Neural crest cell (in vitro differentiated cells): ENCODE data around the gene LRRC74B. TPM values are rescaled to one million over a fixed set of nuclear protein-coding genes. Genes with fewer than 3 reads are reported as not detected.
"Not testable (repeated sequence)": the region's sequence is repeated elsewhere in the genome, so short reads cannot be mapped to it uniquely, and the experiment has no call there.

ENCODE experiments used
- DNase-seq: peaks from one replicate; pipeline ENCODE4 v3.0.0; 2021; ENCODE audit warnings: low read depth, mixed read lengths, low spot score
- H3K27ac Mint-ChIP-seq: one replicate; pipeline ENCODE4 v1.8.0; 2021; ENCODE audit warnings: mild to moderate bottlenecking, mixed read lengths; ENCODE audit not compliant: unreplicated experiment
- H3K27me3 Mint-ChIP-seq: 2 replicates; pipeline ENCODE4 v1.8.0; 2021; ENCODE audit warnings: low read depth, mild to moderate bottlenecking, mixed read lengths
- H3K36me3 Mint-ChIP-seq: 2 replicates; pipeline ENCODE4 v1.8.0; 2021; ENCODE audit warnings: low read depth, mild to moderate bottlenecking, mixed read lengths
- H3K4me1 Mint-ChIP-seq: 2 replicates; pipeline ENCODE4 v1.8.0; 2021; ENCODE audit warnings: mixed read lengths
- H3K4me3 Mint-ChIP-seq: one replicate; pipeline ENCODE4 v1.8.0; 2021; ENCODE audit warnings: mild to moderate bottlenecking, mixed read lengths
- H3K9me3 Mint-ChIP-seq: 2 replicates; pipeline ENCODE4 v1.8.0; 2021; ENCODE audit warnings: mixed read lengths
- CTCF ChIP-seq: fragments of 200-600 bp; sonication (generic); conservative IDR thresholded peaks from 2 replicates; pipeline ENCODE4 v1.5.0; 2021; ENCODE audit warnings: antibody characterized with exemption, mild to moderate bottlenecking
- total RNA-seq: library from RNA; stranded (reverse); gene quantifications from 2 replicates; pipeline ENCODE4 v1.2.1, GENCODE V29; 2021

Gene LRRC74B
- total RNA-seq, 1 donor from 2014 or later: not detected

- H3K4me3 Mint-ChIP-seq: no peak overlapping the region
- H3K36me3 Mint-ChIP-seq: no peaks in the 10 kb centered on the region
These were observed 2.5 kb upstream of the LRRC74B start for GRCh38 chr22:21042978-21043859.

GRCh38 chr22:21043860-21044535 lies 1.7 kb upstream of the LRRC74B start:
- Mint-ChIP-seq H3K27ac (peak overlapping the region; percentile 27), H3K4me3 (no peak overlapping the region), H3K27me3 (no peaks in the 10 kb centered on the region), H3K9me3 (no peaks in the 10 kb centered on the region), H3K4me1 (peaks cover 28% of the 10 kb centered on the region), H3K36me3 (no peaks in the 10 kb centered on the region)
- DNase-seq: no peak
- TF ChIP-seq CTCF: no peak

More at GRCh38 chr22:21042978-21043859, 2.5 kb upstream of the LRRC74B start:
- H3K27me3 Mint-ChIP-seq: no peaks in the 10 kb centered on the region
- no peak for DNase-seq
- no peak for TF ChIP-seq CTCF
- no peaks in the 10 kb centered on the region for H3K9me3 Mint-ChIP-seq
- H3K4me1 Mint-ChIP-seq: peaks cover 32% of the 10 kb centered on the region
- H3K27ac Mint-ChIP-seq: peak overlapping the region; percentile 6

GRCh38 chr22:21044931-21045584 lies 688 bp upstream of the LRRC74B start:
- no peaks in the 10 kb centered on the region for H3K9me3 Mint-ChIP-seq
- no peak for DNase-seq
- no peaks in the 10 kb centered on the region for H3K36me3 Mint-ChIP-seq
- peak overlapping the region; percentile 91 for H3K27ac Mint-ChIP-seq
- H3K27me3 Mint-ChIP-seq: no peaks in the 10 kb centered on the region
- peak overlapping the region; percentile 79 for H3K4me3 Mint-ChIP-seq
- no peak for TF ChIP-seq CTCF
- peaks cover 28% of the 10 kb centered on the region for H3K4me1 Mint-ChIP-seq

- no peak for TF ChIP-seq CTCF
- H3K9me3 Mint-ChIP-seq: no peaks in the 10 kb centered on the region
These were observed 1.4 kb downstream of the LRRC74B start for GRCh38 chr22:21047035-21047661.

GRCh38 chr22:21047730-21048129 lies 2.0 kb downstream of the LRRC74B start:
- H3K27me3 Mint-ChIP-seq: no peaks in the 10 kb centered on the region

More at GRCh38 chr22:21047035-21047661, 1.4 kb downstream of the LRRC74B start:
- Mint-ChIP-seq H3K36me3 (no peaks in the 10 kb centered on the region), H3K4me1 (peaks cover 38% of the 10 kb centered on the region), H3K27me3 (no peaks in the 10 kb centered on the region), H3K4me3 (no peak overlapping the region), H3K27ac (no peak overlapping the region)
- DNase-seq: no peak

GRCh38 chr22:21048448-21048847 lies 2.7 kb downstream of the LRRC74B start:
- H3K27ac Mint-ChIP-seq, H3K36me3 Mint-ChIP-seq, H3K27me3 Mint-ChIP-seq, DNase-seq, H3K9me3 Mint-ChIP-seq, H3K4me3 Mint-ChIP-seq: not testable (repeated sequence)
- H3K4me1 Mint-ChIP-seq: peaks cover 33% of the 10 kb centered on the region

More at GRCh38 chr22:21047730-21048129, 2.0 kb downstream of the LRRC74B start:
- Mint-ChIP-seq H3K36me3 (no peaks in the 10 kb centered on the region), H3K4me3 (no peak overlapping the region), H3K9me3 (no peaks in the 10 kb centered on the region), H3K27ac (no peak overlapping the region), H3K4me1 (peaks cover 38% of the 10 kb centered on the region)
- DNase-seq: no peak
- no peak for TF ChIP-seq CTCF

GRCh38 chr22:21048965-21049364 lies 3.2 kb downstream of the LRRC74B start:
- not testable (repeated sequence) for DNase-seq, H3K27me3 Mint-ChIP-seq, H3K27ac Mint-ChIP-seq, H3K36me3 Mint-ChIP-seq, H3K4me3 Mint-ChIP-seq, H3K9me3 Mint-ChIP-seq
- peaks cover 31% of the 10 kb centered on the region for H3K4me1 Mint-ChIP-seq
